Activated T-cell treated with anti-CD3 and anti-CD28 coated beads, Interleukin-2, amount 50 U/mL, for 24 hours (primary cell): Measurements from ENCODE around the gene COMMD9.

ENCODE experiments used
- DNase-seq: peaks from one replicate; pipeline ENCODE4 v3.0.0-alpha.2; 2020
- H3K27ac Mint-ChIP-seq: 2 replicates; pipeline ENCODE4 v1.8.0; 2020; ENCODE audit warnings: mild to moderate bottlenecking, mixed read lengths
- H3K27me3 Mint-ChIP-seq: 2 replicates; pipeline ENCODE4 v1.8.0; 2020; ENCODE audit warnings: mixed read lengths
- H3K36me3 Mint-ChIP-seq: 2 replicates; pipeline ENCODE4 v1.8.0; 2020; ENCODE audit warnings: low read depth, mixed read lengths
- H3K4me1 Mint-ChIP-seq: 2 replicates; pipeline ENCODE4 v1.8.0; 2020; ENCODE audit warnings: low read depth, mixed read lengths
- H3K4me3 Mint-ChIP-seq: 2 replicates; pipeline ENCODE4 v1.8.0; 2020; ENCODE audit warnings: mild to moderate bottlenecking, moderate library complexity, mixed read lengths
- H3K9me3 Mint-ChIP-seq: 2 replicates; pipeline ENCODE4 v1.8.0; 2020; ENCODE audit warnings: mixed read lengths

COMMD9 gene

GRCh38 chr11:36278531-36279282 is 10.5 kb downstream of the COMMD9 start:
- Mint-ChIP-seq H3K27me3 (no peaks in the 10 kb centered on the region), H3K27ac (no peak overlapping the region), H3K4me1 (peaks cover 2% of the 10 kb centered on the region), H3K36me3 (peaks cover 75% of the 10 kb centered on the region), H3K4me3 (no peak overlapping the region), H3K9me3 (no peaks in the 10 kb centered on the region)
- DNase-seq = no peak

GRCh38 chr11:36274414-36274813 is 14.8 kb downstream of the COMMD9 start:
- Mint-ChIP-seq H3K4me1 (no peaks in the 10 kb centered on the region), H3K4me3 (no peak overlapping the region), H3K9me3 (no peaks in the 10 kb centered on the region), H3K27ac (no peak overlapping the region), H3K36me3 (peaks cover 84% of the 10 kb centered on the region), H3K27me3 (no peaks in the 10 kb centered on the region)
- no peak for DNase-seq

GRCh38 chr11:36273110-36273509 is 16.1 kb downstream of the COMMD9 start:
- no peak for DNase-seq
- Mint-ChIP-seq H3K27me3 (no peaks in the 10 kb centered on the region), H3K4me3 (no peak overlapping the region)

GRCh38 chr11:36271794-36272407 is 17.3 kb downstream of the COMMD9 start:
- Mint-ChIP-seq H3K36me3 (peaks cover 62% of the 10 kb centered on the region), H3K9me3 (no peaks in the 10 kb centered on the region), H3K27ac (no peak overlapping the region), H3K4me1 (no peaks in the 10 kb centered on the region), H3K27me3 (no peaks in the 10 kb centered on the region), H3K4me3 (no peak overlapping the region)
- DNase-seq = no peak

More at GRCh38 chr11:36273110-36273509, 16.1 kb downstream of the COMMD9 start:
- no peak overlapping the region for H3K27ac Mint-ChIP-seq
- H3K9me3 Mint-ChIP-seq = no peaks in the 10 kb centered on the region
- no peaks in the 10 kb centered on the region for H3K4me1 Mint-ChIP-seq
- H3K36me3 Mint-ChIP-seq = peaks cover 71% of the 10 kb centered on the region

- no peaks in the 10 kb centered on the region for H3K4me1 Mint-ChIP-seq
- no peaks in the 10 kb centered on the region for H3K9me3 Mint-ChIP-seq
- no peak overlapping the region for H3K27ac Mint-ChIP-seq
- no peak overlapping the region for H3K4me3 Mint-ChIP-seq
- H3K27me3 Mint-ChIP-seq = no peaks in the 10 kb centered on the region
- DNase-seq = no peak
- H3K36me3 Mint-ChIP-seq = peaks cover 52% of the 10 kb centered on the region
Measured at GRCh38 chr11:36270701-36271100, 18.5 kb downstream of the COMMD9 start.

- Mint-ChIP-seq H3K36me3 (peaks cover 31% of the 10 kb centered on the region), H3K4me3 (no peak overlapping the region), H3K4me1 (no peaks in the 10 kb centered on the region), H3K27ac (no peak overlapping the region), H3K27me3 (no peaks in the 10 kb centered on the region), H3K9me3 (no peaks in the 10 kb centered on the region)
- DNase-seq = no peak
Measured at GRCh38 chr11:36268337-36268985, 20.8 kb downstream of the COMMD9 start.

GRCh38 chr11:36266767-36267166 is 22.5 kb downstream of the COMMD9 start:
- no peak for DNase-seq
- H3K4me1 Mint-ChIP-seq = no peaks in the 10 kb centered on the region
- no peaks in the 10 kb centered on the region for H3K9me3 Mint-ChIP-seq
- no peak overlapping the region for H3K27ac Mint-ChIP-seq
- H3K4me3 Mint-ChIP-seq = no peak overlapping the region
- peaks cover 7% of the 10 kb centered on the region for H3K27me3 Mint-ChIP-seq
- H3K36me3 Mint-ChIP-seq = peaks cover 14% of the 10 kb centered on the region

- no peaks in the 10 kb centered on the region for H3K9me3 Mint-ChIP-seq
- no peak overlapping the region for H3K27ac Mint-ChIP-seq
- peak; percentile 74 for DNase-seq
- H3K4me3 Mint-ChIP-seq = no peak overlapping the region
- no peaks in the 10 kb centered on the region for H3K4me1 Mint-ChIP-seq
- peaks cover 6% of the 10 kb centered on the region for H3K36me3 Mint-ChIP-seq
- H3K27me3 Mint-ChIP-seq = peaks cover 7% of the 10 kb centered on the region
Measured at GRCh38 chr11:36265793-36266628, 23.2 kb downstream of the COMMD9 start.

GRCh38 chr11:36264973-36265344 is 24.3 kb downstream of the COMMD9 start:
- H3K4me1 Mint-ChIP-seq = no peaks in the 10 kb centered on the region
- no peaks in the 10 kb centered on the region for H3K9me3 Mint-ChIP-seq
- DNase-seq = no peak
- no peak overlapping the region for H3K4me3 Mint-ChIP-seq
- H3K27me3 Mint-ChIP-seq = peaks cover 11% of the 10 kb centered on the region
- H3K36me3 Mint-ChIP-seq = no peaks in the 10 kb centered on the region
- H3K27ac Mint-ChIP-seq = no peak overlapping the region

- no peaks in the 10 kb centered on the region for H3K4me1 Mint-ChIP-seq
- H3K4me3 Mint-ChIP-seq = no peak overlapping the region
- H3K9me3 Mint-ChIP-seq = no peaks in the 10 kb centered on the region
- DNase-seq = no peak
- H3K27ac Mint-ChIP-seq = no peak overlapping the region
- H3K36me3 Mint-ChIP-seq = no peaks in the 10 kb centered on the region
- peaks cover 14% of the 10 kb centered on the region for H3K27me3 Mint-ChIP-seq
Measured at GRCh38 chr11:36264011-36264972, 24.9 kb downstream of the COMMD9 start.

GRCh38 chr11:36261094-36261493 is 28.1 kb downstream of the COMMD9 start:
- Mint-ChIP-seq H3K27me3 (peaks cover 37% of the 10 kb centered on the region), H3K4me3 (no peak overlapping the region), H3K27ac (no peak overlapping the region)

GRCh38 chr11:36258730-36259360 is 30.4 kb downstream of the COMMD9 start:
- Mint-ChIP-seq H3K36me3 (no peaks in the 10 kb centered on the region), H3K9me3 (no peaks in the 10 kb centered on the region), H3K27me3 (peaks cover 37% of the 10 kb centered on the region), H3K4me3 (no peak overlapping the region), H3K27ac (no peak overlapping the region), H3K4me1 (no peaks in the 10 kb centered on the region)
- DNase-seq = no peak

More at GRCh38 chr11:36261094-36261493, 28.1 kb downstream of the COMMD9 start:
- no peak for DNase-seq
- Mint-ChIP-seq H3K4me1 (no peaks in the 10 kb centered on the region), H3K9me3 (no peaks in the 10 kb centered on the region), H3K36me3 (no peaks in the 10 kb centered on the region)

- H3K27ac Mint-ChIP-seq = no peak overlapping the region
- H3K36me3 Mint-ChIP-seq = no peaks in the 10 kb centered on the region
- H3K27me3 Mint-ChIP-seq = peaks cover 30% of the 10 kb centered on the region
- no peak for DNase-seq
- no peaks in the 10 kb centered on the region for H3K9me3 Mint-ChIP-seq
- H3K4me3 Mint-ChIP-seq = no peak overlapping the region
- no peaks in the 10 kb centered on the region for H3K4me1 Mint-ChIP-seq
Measured at GRCh38 chr11:36257351-36257750, 31.9 kb downstream of the COMMD9 start.
